Neural progenitor cell (in vitro differentiated cells): ENCODE results near the gene DAPK3.

ENCODE experiments used
- EZH2 ChIP-seq: fragments of 200-600 bp; sonication (generic); IDR thresholded peaks from 2 replicates; pipeline ENCODE4 v1.6.1; 2017; ENCODE audit warnings: antibody characterized with exemption, mild to moderate bottlenecking, moderate library complexity
- TF ChIP-seq, protein P1 (sequence below): fragments of 200-600 bp; sonication (generic); IDR thresholded peaks from 2 replicates; pipeline ENCODE4 v1.5.1; 2017; ENCODE audit warnings: antibody characterized with exemption, mild to moderate bottlenecking

DNA sequence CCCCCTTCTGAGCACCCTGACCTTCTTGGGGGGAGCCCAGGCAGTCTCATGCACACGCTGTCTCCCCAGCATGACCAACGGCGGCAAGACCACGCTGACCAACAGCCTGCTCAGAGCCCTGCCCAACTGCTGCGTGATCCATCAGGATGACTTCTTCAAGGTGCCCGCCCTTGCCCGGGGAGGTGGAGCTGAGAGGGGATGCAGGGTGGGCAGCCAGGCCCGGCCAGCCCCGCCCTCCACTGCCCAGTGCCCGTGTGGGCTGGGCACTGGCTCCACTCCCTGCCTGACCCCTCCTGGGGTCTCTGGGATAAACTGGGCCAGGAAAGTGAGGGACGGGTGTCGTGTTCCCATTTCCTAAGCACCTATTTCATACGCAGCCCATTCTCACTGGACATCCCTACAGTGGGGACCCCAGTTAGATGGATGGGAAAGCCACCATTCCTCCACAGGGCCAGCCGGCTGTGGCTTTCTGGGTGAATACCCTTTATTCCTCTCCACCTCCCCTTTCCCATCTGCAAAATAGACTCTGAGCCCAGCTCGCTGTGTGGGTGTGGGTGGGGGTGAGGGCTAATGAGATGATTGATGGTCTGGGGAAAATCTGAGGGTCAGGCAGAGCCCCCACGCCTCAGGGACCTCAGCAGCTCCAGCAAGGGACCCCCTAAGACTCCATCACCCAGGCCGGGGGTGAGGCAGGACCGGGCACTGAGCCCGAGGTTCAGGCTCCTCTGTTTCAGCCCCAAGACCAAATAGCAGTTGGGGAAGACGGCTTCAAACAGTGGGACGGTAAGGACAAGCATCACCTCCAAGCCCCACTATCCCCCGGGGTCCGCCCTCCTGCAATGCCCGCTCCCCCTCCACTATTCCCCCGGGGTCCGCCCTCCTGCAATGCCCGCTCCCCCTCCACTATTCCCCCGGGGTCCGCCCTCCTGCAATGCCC is 34.1 kb downstream of the DAPK3 start:
- TF ChIP-seq, protein P1, sequence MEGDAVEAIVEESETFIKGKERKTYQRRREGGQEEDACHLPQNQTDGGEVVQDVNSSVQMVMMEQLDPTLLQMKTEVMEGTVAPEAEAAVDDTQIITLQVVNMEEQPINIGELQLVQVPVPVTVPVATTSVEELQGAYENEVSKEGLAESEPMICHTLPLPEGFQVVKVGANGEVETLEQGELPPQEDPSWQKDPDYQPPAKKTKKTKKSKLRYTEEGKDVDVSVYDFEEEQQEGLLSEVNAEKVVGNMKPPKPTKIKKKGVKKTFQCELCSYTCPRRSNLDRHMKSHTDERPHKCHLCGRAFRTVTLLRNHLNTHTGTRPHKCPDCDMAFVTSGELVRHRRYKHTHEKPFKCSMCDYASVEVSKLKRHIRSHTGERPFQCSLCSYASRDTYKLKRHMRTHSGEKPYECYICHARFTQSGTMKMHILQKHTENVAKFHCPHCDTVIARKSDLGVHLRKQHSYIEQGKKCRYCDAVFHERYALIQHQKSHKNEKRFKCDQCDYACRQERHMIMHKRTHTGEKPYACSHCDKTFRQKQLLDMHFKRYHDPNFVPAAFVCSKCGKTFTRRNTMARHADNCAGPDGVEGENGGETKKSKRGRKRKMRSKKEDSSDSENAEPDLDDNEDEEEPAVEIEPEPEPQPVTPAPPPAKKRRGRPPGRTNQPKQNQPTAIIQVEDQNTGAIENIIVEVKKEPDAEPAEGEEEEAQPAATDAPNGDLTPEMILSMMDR = no peak
- TF ChIP-seq EZH2 = no peak
